Mesenchymal stem cell (in vitro differentiated cells and primary cell): Measurements from ENCODE around the gene DOCK3.

Experiments
- DNase-seq: peaks from one replicate; pipeline ENCODE4 v3.0.0-alpha.2; 2013
- H2AFZ ChIP-seq: one replicate; pipeline ENCODE4 v1.6.1; 2013; ENCODE audit warnings: low read depth, mild to moderate bottlenecking, control low read depth, inconsistent platforms, low read length, moderate library complexity
- H2AK5ac ChIP-seq: 2 replicates; pipeline ENCODE4 v1.6.1; 2013; ENCODE audit warnings: low read length, moderate library complexity, mild to moderate bottlenecking, inconsistent platforms; ENCODE audit not compliant: severe bottlenecking
- H2BK120ac ChIP-seq: one replicate; pipeline ENCODE4 v1.6.1; 2013; ENCODE audit warnings: low read depth, mild to moderate bottlenecking, inconsistent platforms, low read length, moderate library complexity
- H2BK12ac ChIP-seq, 2 experiments: one replicate each; pipeline ENCODE4 v1.6.1; 2013; ENCODE audit warnings: inconsistent platforms in 2 of 2, low read length in 2 of 2, mild to moderate bottlenecking in 2 of 2, moderate library complexity in 2 of 2, control low read depth in 1 of 2
- H2BK15ac ChIP-seq: one replicate; pipeline ENCODE4 v1.6.1; 2013; ENCODE audit warnings: mild to moderate bottlenecking, low read depth, inconsistent platforms; ENCODE audit not compliant: poor library complexity, severe bottlenecking
- H2BK5ac ChIP-seq: 2 replicates; pipeline ENCODE4 v1.6.1; 2013; ENCODE audit warnings: low read depth, mild to moderate bottlenecking, low read length, control low read depth, inconsistent platforms; ENCODE audit not compliant: poor library complexity, severe bottlenecking
- H3K14ac ChIP-seq, 2 experiments: one replicate each; pipeline ENCODE4 v1.6.1; 2013; ENCODE audit warnings: inconsistent platforms in 2 of 2, low read length in 2 of 2, control low read depth in 1 of 2, mild to moderate bottlenecking in 1 of 2, moderate library complexity in 1 of 2
- H3K18ac ChIP-seq, 2 experiments: one replicate each; pipeline ENCODE4 v1.6.1; 2013; ENCODE audit warnings: inconsistent platforms in 2 of 2, low read length in 2 of 2, control low read depth in 1 of 2, low read depth in 1 of 2, mild to moderate bottlenecking in 1 of 2
- H3K23ac ChIP-seq, 2 experiments: one replicate each; pipeline ENCODE4 v1.6.1; 2013; ENCODE audit warnings: inconsistent platforms in 2 of 2, low read length in 2 of 2, mild to moderate bottlenecking in 2 of 2, moderate library complexity in 2 of 2, control low read depth in 1 of 2
- H3K27ac ChIP-seq: 2 replicates; pipeline ENCODE4 v1.5.1; 2013; ENCODE audit warnings: mild to moderate bottlenecking, moderate library complexity, low read length, control low read depth, inconsistent platforms; ENCODE audit not compliant: poor library complexity, severe bottlenecking
- H3K27me3 ChIP-seq, 2 experiments: 2 replicates each; pipeline versions ENCODE4 v1.6.1 to v1.7.0; 2013; ENCODE audit warnings: low read length in 2 of 2, mild to moderate bottlenecking in 2 of 2, moderate library complexity in 2 of 2, control low read depth in 1 of 2, inconsistent platforms in 1 of 2; ENCODE audit not compliant: control insufficient read depth in 1 of 2, insufficient read depth in 1 of 2
- H3K36me3 ChIP-seq, 2 experiments: 2 replicates each; pipeline versions ENCODE4 v1.6.1 to v1.7.0; 2013; ENCODE audit warnings: low read length in 2 of 2, control low read depth in 1 of 2, inconsistent platforms in 1 of 2, low read depth in 1 of 2, mild to moderate bottlenecking in 1 of 2; ENCODE audit not compliant: insufficient read depth in 2 of 2, control insufficient read depth in 1 of 2
- H3K4ac ChIP-seq, 2 experiments: one replicate each; pipeline ENCODE4 v1.6.1; 2013; ENCODE audit warnings: inconsistent platforms in 2 of 2, low read length in 2 of 2, mild to moderate bottlenecking in 2 of 2, moderate library complexity in 2 of 2, control low read depth in 1 of 2, low read depth in 1 of 2
- H3K4me1 ChIP-seq: 2 replicates; pipeline ENCODE4 v1.6.1; 2013; ENCODE audit warnings: low read depth, low read length, control low read depth; ENCODE audit not compliant: control insufficient read depth, insufficient read depth
- H3K4me2 ChIP-seq: 2 replicates; pipeline ENCODE4 v1.6.1; 2013; ENCODE audit warnings: low read length, mild to moderate bottlenecking, inconsistent platforms; ENCODE audit not compliant: poor library complexity, severe bottlenecking
- H3K4me3 ChIP-seq, 2 experiments: 2 replicates each; pipeline versions ENCODE4 v1.5.1 to v1.7.0; 2013; ENCODE audit warnings: low read length in 2 of 2, mild to moderate bottlenecking in 2 of 2, control low read depth in 1 of 2, low read depth in 1 of 2; ENCODE audit not compliant: insufficient read depth in 1 of 2
- H3K79me1 ChIP-seq: replicated peaks from 2 replicates; pipeline ENCODE4 v1.6.1; 2013; ENCODE audit warnings: mild to moderate bottlenecking, control low read depth, low read length, inconsistent platforms; ENCODE audit not compliant: poor library complexity, severe bottlenecking
- H3K9ac ChIP-seq: 2 replicates; pipeline ENCODE4 v1.7.0; 2013; ENCODE audit warnings: mild to moderate bottlenecking, low read length, moderate library complexity
- H3K9me3 ChIP-seq: 2 replicates; pipeline ENCODE4 v1.7.0; 2013; ENCODE audit warnings: mild to moderate bottlenecking, low read length; ENCODE audit not compliant: control insufficient read depth
- H4K8ac ChIP-seq: one replicate; pipeline ENCODE4 v1.6.1; 2013; ENCODE audit warnings: inconsistent platforms, mild to moderate bottlenecking, low read length, moderate library complexity
- H4K91ac ChIP-seq: one replicate; pipeline ENCODE4 v1.6.1; 2013; ENCODE audit warnings: mild to moderate bottlenecking, low read length, inconsistent platforms
- WGBS: methylation state at CpG from one replicate; pipeline ENCODE4 v1.1.7; 2013; ENCODE audit warnings: mixed read lengths; 5-methylcytosine and 5-hydroxymethylcytosine counted together

DOCK3 gene

GRCh38 chr3:50645378-50645777 is 29.3 kb upstream of the DOCK3 start:
- Histone ChIP-seq H3K79me1 (peaks cover under 1% of the 10 kb centered on the region), H3K4me3 (no peak overlapping the region), H4K91ac (no peak overlapping the region), H3K18ac (no peak overlapping the region), H3K36me3 (peaks cover 72 to 97% of the 10 kb centered on the region in 2 experiments), H3K4ac (no peak overlapping the region), H3K14ac (no peak overlapping the region), H2BK5ac (no peak overlapping the region), H3K23ac (no peak overlapping the region), H3K4me1 (no peaks in the 10 kb centered on the region), H2AK5ac (no peak overlapping the region), H3K27ac (no peak overlapping the region), H3K9me3 (no peaks in the 10 kb centered on the region), H2BK12ac (no peak overlapping the region), H3K27me3 (no peaks in the 10 kb centered on the region), H3K9ac (no peak overlapping the region), H2BK15ac (no peak overlapping the region), H2BK120ac (no peak overlapping the region), H3K4me2 (no peak overlapping the region), H4K8ac (no peak overlapping the region), H2AFZ (no peak overlapping the region)
- no peak for DNase-seq
- 100% methylated on average over 1 of the region's 2 CpGs for WGBS

GRCh38 chr3:50648313-50648712 is 26.4 kb upstream of the DOCK3 start:
- Histone ChIP-seq H2BK5ac (no peak overlapping the region), H3K4me2 (no peak overlapping the region), H3K9ac (no peak overlapping the region), H3K79me1 (no peaks in the 10 kb centered on the region), H3K27ac (no peak overlapping the region), H3K4me1 (peaks cover 3% of the 10 kb centered on the region), H3K27me3 (peaks cover 0 to 4% of the 10 kb centered on the region in 2 experiments), H3K23ac (no peak overlapping the region), H4K8ac (no peak overlapping the region), H3K18ac (no peak overlapping the region), H3K4me3 (no peak overlapping the region), H2BK12ac (no peak overlapping the region), H3K36me3 (peaks cover 50 to 72% of the 10 kb centered on the region in 2 experiments), H2AFZ (no peak overlapping the region), H2BK15ac (no peak overlapping the region), H3K9me3 (no peaks in the 10 kb centered on the region), H4K91ac (no peak overlapping the region), H2AK5ac (no peak overlapping the region), H3K4ac (no peak overlapping the region), H3K14ac (no peak overlapping the region), H2BK120ac (no peak overlapping the region)
- DNase-seq: no peak
- 73% methylated on average over 5 of the region's 6 CpGs for WGBS

DNA sequence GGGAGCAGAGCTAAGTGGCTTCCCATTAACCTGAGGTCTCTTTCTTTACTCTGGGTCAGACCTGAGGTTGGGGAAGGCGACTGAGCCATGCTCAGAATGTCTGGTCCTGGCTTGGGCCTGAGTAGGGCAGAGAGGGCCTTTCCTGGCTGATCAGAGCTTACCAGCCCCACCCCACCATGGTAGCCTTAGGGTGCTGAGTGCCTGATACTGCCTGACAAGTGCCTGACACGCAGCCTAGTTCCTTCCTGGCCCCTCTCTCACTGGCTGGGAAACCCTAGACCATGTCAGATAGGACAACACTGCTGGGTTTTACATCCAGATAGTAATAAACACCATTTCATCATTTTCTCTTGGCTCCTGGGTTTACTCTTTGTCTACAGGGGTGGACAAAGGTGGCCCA is 25.8 kb upstream of the DOCK3 start:
- Histone ChIP-seq H2BK12ac (no peak overlapping the region), H2AFZ (no peak overlapping the region), H4K91ac (no peak overlapping the region), H3K23ac (no peak overlapping the region), H3K4me2 (no peak overlapping the region), H3K18ac (no peak overlapping the region), H3K79me1 (no peaks in the 10 kb centered on the region), H3K4me1 (peaks cover 3% of the 10 kb centered on the region), H2BK120ac (no peak overlapping the region), H2AK5ac (no peak overlapping the region), H3K9me3 (no peaks in the 10 kb centered on the region), H2BK5ac (no peak overlapping the region), H3K27me3 (peaks cover 0 to 7% of the 10 kb centered on the region in 2 experiments), H3K27ac (no peak overlapping the region), H3K36me3 (peaks cover 46 to 65% of the 10 kb centered on the region in 2 experiments), H3K4ac (no peak overlapping the region), H3K4me3 (no peak overlapping the region), H2BK15ac (no peak overlapping the region), H3K9ac (no peak overlapping the region), H3K14ac (no peak overlapping the region), H4K8ac (no peak overlapping the region)
- WGBS: 66% methylated on average over 2 of the region's 2 CpGs
- no peak for DNase-seq

DNA sequence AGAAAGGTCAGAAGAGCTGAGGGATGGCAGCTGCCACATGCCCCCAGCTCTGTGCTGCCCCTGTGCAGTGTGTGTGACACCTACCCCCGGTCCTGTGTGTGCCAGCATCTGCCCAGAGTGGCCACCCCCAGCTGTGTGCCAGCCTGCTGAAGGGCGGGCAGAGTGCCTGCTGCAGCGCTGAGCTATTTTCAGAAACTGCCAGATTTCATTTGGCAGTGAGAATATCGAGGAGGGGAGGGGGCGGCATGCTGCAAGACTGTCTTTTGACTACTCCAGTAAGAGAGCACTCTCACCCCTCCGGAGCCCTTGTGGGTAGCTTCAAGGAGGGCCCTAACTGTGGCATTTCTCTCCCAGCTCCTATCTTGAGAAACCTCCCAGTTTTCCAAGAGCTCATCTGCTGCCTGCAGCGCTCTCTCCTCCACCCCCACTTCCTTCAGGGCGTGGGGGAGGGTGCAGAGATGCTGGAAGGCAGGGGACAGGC is 25.2 kb upstream of the DOCK3 start:
- Histone ChIP-seq H2AK5ac (no peak overlapping the region), H4K8ac (no peak overlapping the region), H3K4me2 (no peak overlapping the region), H3K36me3 (peaks cover 40 to 60% of the 10 kb centered on the region in 2 experiments), H3K4ac (no peak overlapping the region), H3K4me3 (no peak overlapping the region), H3K18ac (no peak overlapping the region), H2BK5ac (no peak overlapping the region), H2AFZ (no peak overlapping the region), H3K23ac (no peak overlapping the region), H2BK15ac (no peak overlapping the region), H2BK12ac (no peak overlapping the region), H3K9ac (no peak overlapping the region), H3K14ac (no peak overlapping the region), H3K79me1 (no peaks in the 10 kb centered on the region), H2BK120ac (no peak overlapping the region), H3K9me3 (no peaks in the 10 kb centered on the region), H3K4me1 (peaks cover 3% of the 10 kb centered on the region), H3K27ac (no peak overlapping the region), H3K27me3 (peaks cover 0 to 9% of the 10 kb centered on the region in 2 experiments), H4K91ac (no peak overlapping the region)
- no peak for DNase-seq
- WGBS: 96% methylated on average over 5 of the region's 8 CpGs
